ENCODE data around the gene ADAMTS2. TPM values are rescaled to one million over a fixed set of nuclear protein-coding genes. Genes with fewer than 3 reads are reported as not detected.

Gene ADAMTS2
- total RNA-seq, 1 donor from 2014 or later: 8.2 TPM

- Mint-ChIP-seq H3K27ac (no peak overlapping the region), H3K4me3 (peak overlapping the region; percentile 52), H3K9me3 (no peaks in the 10 kb centered on the region), H3K4me1 (peaks cover 12% of the 10 kb centered on the region), H3K27me3 (ENCODE audit: low read depth) (peaks cover 72% of the 10 kb centered on the region), H3K36me3 (no peaks in the 10 kb centered on the region)
- no peak for TF ChIP-seq CTCF (IDR thresholded peaks at IDR 0.05; ENCODE audit: unreplicated experiment)
- peak in 1 of 2 experiments; percentile 51 for DNase-seq (ENCODE audit: low spot score in 2 of 2, unreplicated experiment in 2 of 2)
These were observed 654 bp downstream of the ADAMTS2 start for GRCh38 chr5:179344431-179345182.

DNA sequence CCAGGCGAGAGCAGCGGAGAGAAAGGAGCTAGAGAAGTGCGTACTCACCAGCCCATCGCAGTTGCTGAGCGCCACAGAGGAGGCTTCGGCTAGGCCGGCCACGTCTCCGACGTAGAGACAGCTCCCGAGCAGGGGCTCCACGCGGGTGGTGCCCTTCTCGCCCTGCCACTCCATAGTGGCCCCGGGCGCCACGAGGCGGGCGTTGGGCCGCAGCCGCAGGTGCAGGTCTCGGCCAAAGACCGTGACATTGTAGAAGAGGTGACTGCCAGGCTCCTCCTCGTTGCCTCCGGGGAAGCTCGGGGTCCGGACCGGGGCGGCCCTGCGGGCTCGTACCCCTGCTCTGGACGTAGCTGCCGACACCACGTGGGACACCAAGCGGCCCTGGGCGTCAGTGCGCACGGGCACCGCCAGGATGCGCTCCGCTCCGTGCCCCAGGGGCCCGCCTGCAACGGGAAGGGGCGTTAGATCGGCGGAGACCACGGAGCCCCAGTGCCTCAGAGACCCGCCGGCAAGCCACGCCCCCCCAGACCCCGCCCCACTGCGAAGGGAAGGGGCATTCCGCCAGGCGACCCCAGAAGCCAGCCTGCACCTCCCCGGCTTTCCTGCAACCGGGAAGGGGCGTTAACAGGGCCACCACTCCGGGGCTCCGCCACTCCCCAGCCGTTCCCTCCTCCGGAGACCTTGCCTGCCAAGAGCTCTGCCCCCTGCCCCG is 1.4 kb downstream of the ADAMTS2 start:
- peak in 1 of 2 experiments; percentile 57 for DNase-seq (ENCODE audit: low spot score in 2 of 2, unreplicated experiment in 2 of 2)

GRCh38 chr5:179343021-179343718 is 2.1 kb downstream of the ADAMTS2 start:
- H3K9me3 Mint-ChIP-seq: no peaks in the 10 kb centered on the region
- H3K4me3 Mint-ChIP-seq: peak overlapping the region; percentile 65
- TF ChIP-seq CTCF (IDR thresholded peaks at IDR 0.05; ENCODE audit: unreplicated experiment): no peak
- peaks cover 61% of the 10 kb centered on the region for H3K27me3 Mint-ChIP-seq (ENCODE audit: low read depth)
- no peak for DNase-seq (ENCODE audit: low spot score in 2 of 2, unreplicated experiment in 2 of 2)
- H3K4me1 Mint-ChIP-seq: peaks cover 12% of the 10 kb centered on the region
- no peaks in the 10 kb centered on the region for H3K36me3 Mint-ChIP-seq
- no peak overlapping the region for H3K27ac Mint-ChIP-seq

More for the DNA sequence above, 1.4 kb downstream of the ADAMTS2 start:
- H3K4me1 Mint-ChIP-seq: peaks cover 12% of the 10 kb centered on the region
- no peaks in the 10 kb centered on the region for H3K36me3 Mint-ChIP-seq
- H3K27ac Mint-ChIP-seq: no peak overlapping the region
- no peaks in the 10 kb centered on the region for H3K9me3 Mint-ChIP-seq
- H3K4me3 Mint-ChIP-seq: peak overlapping the region; percentile 65
- H3K27me3 Mint-ChIP-seq (ENCODE audit: low read depth): peaks cover 68% of the 10 kb centered on the region
- no peak for TF ChIP-seq CTCF (IDR thresholded peaks at IDR 0.05; ENCODE audit: unreplicated experiment)

DNA sequence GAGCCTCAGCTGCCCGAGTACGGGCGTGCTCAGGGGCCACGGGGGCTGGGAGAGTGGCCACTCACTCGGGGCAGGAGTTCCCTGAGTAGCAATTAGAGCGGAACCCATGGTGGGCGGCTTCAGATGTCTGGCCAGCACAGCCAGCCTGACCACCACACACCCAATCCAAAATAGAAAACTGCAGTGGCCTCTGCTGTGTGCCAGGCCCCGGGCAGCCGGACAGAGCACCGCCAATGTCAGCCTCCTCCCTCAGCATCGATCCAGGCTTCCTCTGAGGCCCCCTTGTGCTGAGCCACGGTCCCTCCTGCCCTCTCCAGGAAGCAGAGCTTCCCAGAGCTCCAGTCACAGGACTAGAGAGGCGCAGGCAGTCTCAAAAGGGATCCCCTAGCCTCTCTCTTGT is 2.7 kb downstream of the ADAMTS2 start:
- DNase-seq (ENCODE audit: low spot score in 2 of 2, unreplicated experiment in 2 of 2): no peak
- no peaks in the 10 kb centered on the region for H3K9me3 Mint-ChIP-seq
- peaks cover 55% of the 10 kb centered on the region for H3K27me3 Mint-ChIP-seq (ENCODE audit: low read depth)
- H3K4me1 Mint-ChIP-seq: peaks cover 12% of the 10 kb centered on the region
- no peak overlapping the region for H3K27ac Mint-ChIP-seq
- H3K4me3 Mint-ChIP-seq: peak overlapping the region; percentile 65
- no peak for TF ChIP-seq CTCF (IDR thresholded peaks at IDR 0.05; ENCODE audit: unreplicated experiment)
- no peaks in the 10 kb centered on the region for H3K36me3 Mint-ChIP-seq

DNA sequence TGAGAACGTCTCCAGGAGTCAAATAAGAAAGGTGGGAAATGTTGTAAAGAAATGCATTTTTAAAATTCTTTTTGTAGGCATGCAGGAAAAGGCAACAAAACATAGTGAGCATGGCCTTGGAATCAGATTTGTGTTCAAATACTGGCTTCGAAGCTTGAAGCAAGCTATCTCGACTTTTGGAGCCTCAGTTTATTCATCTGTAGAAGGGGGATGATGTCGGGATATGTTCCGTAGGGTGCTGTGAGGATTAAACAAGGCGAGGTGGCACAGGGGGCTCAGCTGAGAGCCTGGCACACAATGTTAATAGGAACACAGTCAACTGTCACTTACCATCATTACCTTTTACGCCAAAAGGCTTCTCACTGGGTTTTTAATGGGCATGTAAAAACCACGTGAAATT is 4.8 kb downstream of the ADAMTS2 start:
- Mint-ChIP-seq H3K9me3 (no peaks in the 10 kb centered on the region), H3K4me3 (no peak overlapping the region), H3K4me1 (peaks cover 9% of the 10 kb centered on the region), H3K27me3 (ENCODE audit: low read depth) (peaks cover 38% of the 10 kb centered on the region), H3K27ac (no peak overlapping the region), H3K36me3 (no peaks in the 10 kb centered on the region)
- no peak for TF ChIP-seq CTCF (IDR thresholded peaks at IDR 0.05; ENCODE audit: unreplicated experiment)
- no peak for DNase-seq (ENCODE audit: low spot score in 2 of 2, unreplicated experiment in 2 of 2)
